Left lung (tissue), 10 donors: ENCODE measurements around the gene RAB31. TPM values are rescaled to one million over a fixed set of nuclear protein-coding genes. Genes with fewer than 3 reads are reported as not detected.
"Not testable (repeated sequence)": the region's sequence is repeated elsewhere in the genome, so short reads cannot be mapped to it uniquely, and the experiment has no call there.

Source experiments
- ATAC-seq: fragments of 200-7000 bp; cut with Tn5 transposase; one replicate; pipeline ENCODE4 v1.9.1; 2020; ENCODE audit warnings: moderate library complexity
- DNase-seq, 4 donors: peaks; one replicate each; pipeline ENCODE4 v3.0.0-alpha.2; 2013 to 2020
- H3K27ac ChIP-seq, 2 donors: fragments of 200-600 bp; sonication (generic) in 1 of 2; one replicate each; pipeline versions ENCODE4 v1.5.0 to v1.8.0; 2020 to 2021
- H3K27me3 ChIP-seq, 2 donors: fragments of 200-600 bp; sonication (generic) in 1 of 2; one replicate each; pipeline versions ENCODE4 v1.5.0 to v1.8.0; 2020 to 2021
- H3K36me3 ChIP-seq, 2 donors: fragments of 200-600 bp; sonication (generic) in 1 of 2; one replicate each; pipeline versions ENCODE4 v1.5.0 to v1.8.0; 2020 to 2021
- H3K4me1 ChIP-seq, 2 donors: fragments of 200-600 bp; one replicate each; pipeline ENCODE4 v1.8.0; 2021
- H3K4me3 ChIP-seq, 2 donors: fragments of 200-600 bp; sonication (generic) in 1 of 2; one replicate each; pipeline versions ENCODE4 v1.5.0 to v1.8.0; 2020 to 2021; ENCODE audit warnings: mild to moderate bottlenecking in 1 of 2
- H3K9me3 ChIP-seq, 2 donors: fragments of 200-600 bp; sonication (generic) in 1 of 2; one replicate each; pipeline versions ENCODE4 v1.5.0 to v1.8.0; 2020 to 2021
- intact Hi-C, 2 donors: fragments of 100-400 bp; cut with DNase I; formaldehyde crosslinking; loops; one replicate each; pipeline versions ENCODE4 v1.11.2 to v1.14.2; 2022
- polyA plus RNA-seq, 6 donors: library from polyadenylated mRNA; unstranded; fragments of 120-200 nt; gene quantifications; one replicate each; pipeline ENCODE4 v1.2.1, GENCODE V29; 2013; ENCODE audit not compliant: insufficient read length in 6 of 6
- total RNA-seq, 2 donors: library from RNA; stranded (reverse); fragmentation: NEBNext Ultra II Directional; extraction: Animal tissue kit (Norgen Biotek cat#: 25700); gene quantifications; one replicate each; pipeline ENCODE4 v1.2.1, GENCODE V29; 2021
- TF ChIP-seq, protein P1 (sequence below), 2 donors: fragments of 200-600 bp; sonication (generic) in 1 of 2; IDR thresholded peaks; one replicate each; pipeline versions ENCODE4 v1.5.0 to v1.8.0; 2021; ENCODE audit warnings: antibody characterized with exemption in 2 of 2
- donor health status: DM: no; HTN: yes; CAD: no.
- donor health status: DM: no; HTN: no; CAD: no.

The RAB31 gene
- total and polyA plus RNA-seq, 8 donors, result 30.3 to 135 (median 37.3) TPM

DNA sequence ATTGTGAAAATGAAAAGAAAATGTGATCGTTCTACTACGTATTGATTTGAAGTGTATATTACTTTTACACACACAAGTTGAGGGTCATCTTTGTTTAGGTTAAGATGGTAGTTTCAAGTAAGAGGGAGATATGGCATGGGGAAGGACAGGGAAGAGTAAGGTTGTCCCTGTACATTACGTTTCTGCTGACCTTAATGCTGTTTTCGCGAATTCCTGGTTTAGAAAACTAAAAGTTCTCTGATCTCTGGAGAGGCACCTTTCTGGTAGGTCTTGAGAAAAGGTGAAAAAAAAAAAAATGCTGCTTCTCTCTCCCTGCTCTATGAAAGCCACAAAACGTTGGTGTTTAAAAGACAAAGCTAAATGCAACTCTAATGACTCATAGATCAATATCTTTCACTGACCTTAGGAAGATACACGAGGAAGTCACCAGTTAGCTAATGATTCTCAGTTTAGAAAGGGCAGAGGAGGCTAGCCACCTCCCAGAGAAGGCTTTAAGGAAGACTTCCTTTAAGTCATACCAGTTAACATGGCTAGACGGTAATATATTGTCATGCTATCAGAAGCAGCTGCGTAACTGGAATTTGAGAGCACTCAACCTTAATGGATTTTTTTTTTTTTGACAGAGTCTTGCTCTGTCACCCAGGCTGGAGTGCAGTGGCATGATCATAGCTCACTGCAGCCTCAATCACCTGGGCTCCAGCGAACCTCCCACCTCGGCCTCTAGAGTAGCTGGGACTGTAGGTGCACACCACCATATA lies 190.9 kb downstream of the RAB31 start:
- H3K27ac ChIP-seq, result no peak overlapping the region
- TF ChIP-seq, protein P1, sequence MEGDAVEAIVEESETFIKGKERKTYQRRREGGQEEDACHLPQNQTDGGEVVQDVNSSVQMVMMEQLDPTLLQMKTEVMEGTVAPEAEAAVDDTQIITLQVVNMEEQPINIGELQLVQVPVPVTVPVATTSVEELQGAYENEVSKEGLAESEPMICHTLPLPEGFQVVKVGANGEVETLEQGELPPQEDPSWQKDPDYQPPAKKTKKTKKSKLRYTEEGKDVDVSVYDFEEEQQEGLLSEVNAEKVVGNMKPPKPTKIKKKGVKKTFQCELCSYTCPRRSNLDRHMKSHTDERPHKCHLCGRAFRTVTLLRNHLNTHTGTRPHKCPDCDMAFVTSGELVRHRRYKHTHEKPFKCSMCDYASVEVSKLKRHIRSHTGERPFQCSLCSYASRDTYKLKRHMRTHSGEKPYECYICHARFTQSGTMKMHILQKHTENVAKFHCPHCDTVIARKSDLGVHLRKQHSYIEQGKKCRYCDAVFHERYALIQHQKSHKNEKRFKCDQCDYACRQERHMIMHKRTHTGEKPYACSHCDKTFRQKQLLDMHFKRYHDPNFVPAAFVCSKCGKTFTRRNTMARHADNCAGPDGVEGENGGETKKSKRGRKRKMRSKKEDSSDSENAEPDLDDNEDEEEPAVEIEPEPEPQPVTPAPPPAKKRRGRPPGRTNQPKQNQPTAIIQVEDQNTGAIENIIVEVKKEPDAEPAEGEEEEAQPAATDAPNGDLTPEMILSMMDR (IDR thresholded peaks at IDR 0.05), result no peak
- no peaks in the 10 kb centered on the region for H3K9me3 ChIP-seq
- DNase-seq (no peak), ATAC-seq (no peak)
- H3K4me1 ChIP-seq, result no peaks in the 10 kb centered on the region
- H3K36me3 ChIP-seq, result no peaks in the 10 kb centered on the region
- no peak overlapping the region for H3K4me3 ChIP-seq
- no peaks in the 10 kb centered on the region for H3K27me3 ChIP-seq
- intact Hi-C loops, result no loop called here

DNA sequence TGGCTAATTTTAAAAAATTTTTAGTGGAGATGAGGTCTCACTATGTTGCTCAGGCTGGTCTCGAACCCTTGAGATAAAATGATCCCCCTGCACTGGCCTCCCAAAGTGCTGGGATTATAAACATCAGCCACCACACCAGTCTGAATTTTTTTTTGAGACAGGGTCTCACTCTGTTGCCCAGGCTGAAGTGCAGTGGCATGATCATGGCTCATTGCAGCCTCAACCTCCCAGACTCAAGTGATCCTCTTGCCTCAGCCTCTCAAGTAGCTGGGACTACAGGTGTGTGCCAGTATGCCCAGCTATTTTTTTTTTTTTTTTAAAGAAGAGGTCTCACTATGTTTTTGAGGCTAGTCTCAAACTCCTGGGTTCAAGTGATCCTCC lies 191.4 kb downstream of the RAB31 start:
- H3K9me3 ChIP-seq, ATAC-seq, H3K27me3 ChIP-seq, intact Hi-C loops, H3K36me3 ChIP-seq, H3K4me1 ChIP-seq, H3K27ac ChIP-seq, DNase-seq, H3K4me3 ChIP-seq: not testable (repeated sequence)

DNA sequence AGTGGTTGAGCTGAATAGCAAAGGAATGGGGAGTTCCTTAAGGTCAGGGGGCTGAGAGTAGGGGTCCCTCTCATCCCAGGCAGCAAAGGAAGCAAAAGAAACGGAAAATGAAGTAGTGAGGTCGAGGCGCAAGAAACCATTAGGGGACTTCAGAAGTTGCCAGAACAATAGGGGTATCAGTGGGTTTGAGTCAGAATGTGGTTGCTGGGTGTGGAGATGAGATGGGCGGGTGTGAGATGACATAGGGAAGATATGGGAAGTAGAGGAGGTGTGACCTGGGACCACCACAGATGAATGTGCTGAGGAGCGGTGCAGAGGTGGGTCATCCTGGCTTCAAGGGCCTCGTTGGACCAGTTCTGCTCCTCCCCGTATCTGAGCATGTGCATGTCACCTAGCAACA lies 192.6 kb downstream of the RAB31 start:
- Histone ChIP-seq H3K27ac (no peak overlapping the region), H3K4me1 (no peaks in the 10 kb centered on the region), H3K4me3 (no peak overlapping the region), H3K27me3 (no peaks in the 10 kb centered on the region), H3K9me3 (no peaks in the 10 kb centered on the region), H3K36me3 (no peaks in the 10 kb centered on the region)
- DNase-seq, result no peak
- no peak for ATAC-seq
- TF ChIP-seq, protein P1 (IDR thresholded peaks at IDR 0.05), result no peak
- intact Hi-C loops, result no loop called here

DNA sequence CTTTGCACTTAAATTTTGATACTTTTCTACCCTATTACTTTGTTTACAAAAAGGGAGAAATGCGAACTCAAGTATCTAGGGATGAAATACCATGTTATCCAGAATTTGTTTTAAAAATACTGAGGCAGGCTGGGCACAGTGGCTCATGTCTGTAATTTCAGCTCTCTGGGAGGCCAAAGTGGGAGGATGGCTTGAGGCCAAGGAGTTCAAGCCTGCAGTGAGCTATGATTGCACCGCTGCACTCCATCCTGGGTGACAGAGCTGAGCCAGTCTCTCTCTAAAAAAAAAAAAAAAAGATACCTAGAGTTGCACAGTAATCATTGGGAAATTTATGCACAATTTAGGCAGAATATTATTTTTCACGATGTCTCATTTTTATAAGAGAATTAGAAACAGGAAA lies 193.3 kb downstream of the RAB31 start:
- DNase-seq, result no peak
- H3K27me3 ChIP-seq, result no peaks in the 10 kb centered on the region
- intact Hi-C loops, result no loop called here
- no peaks in the 10 kb centered on the region for H3K36me3 ChIP-seq
- no peaks in the 10 kb centered on the region for H3K9me3 ChIP-seq
- no peak for ATAC-seq
- TF ChIP-seq, protein P1 (IDR thresholded peaks at IDR 0.05), result no peak
- H3K27ac ChIP-seq, result no peak overlapping the region
- H3K4me1 ChIP-seq, result peaks cover 0 to 6% of the 10 kb centered on the region in 2 donors
- H3K4me3 ChIP-seq, result no peak overlapping the region

DNA sequence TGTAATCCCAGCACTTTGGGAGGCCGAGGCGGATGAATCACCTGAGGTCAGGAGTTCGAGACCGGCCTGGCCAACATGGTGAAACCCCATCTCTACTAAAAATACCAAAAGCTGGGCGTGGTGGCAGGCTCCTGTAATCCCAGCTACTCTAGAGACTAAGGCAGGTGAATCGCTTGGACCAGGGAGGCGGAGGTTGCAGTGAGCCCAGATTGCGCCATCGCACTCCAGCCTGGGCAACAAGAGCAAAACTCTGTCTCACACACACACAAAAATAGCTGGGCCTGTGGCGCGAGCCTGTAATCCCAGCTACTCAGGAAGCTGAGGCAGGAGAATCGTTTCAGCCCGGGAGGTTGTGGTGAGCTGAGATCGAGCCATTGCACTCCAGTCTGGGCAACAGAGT lies 194.2 kb downstream of the RAB31 start:
- ATAC-seq, H3K4me1 ChIP-seq, H3K4me3 ChIP-seq, H3K36me3 ChIP-seq, intact Hi-C loops, H3K9me3 ChIP-seq, H3K27me3 ChIP-seq, H3K27ac ChIP-seq, DNase-seq: not testable (repeated sequence)

DNA sequence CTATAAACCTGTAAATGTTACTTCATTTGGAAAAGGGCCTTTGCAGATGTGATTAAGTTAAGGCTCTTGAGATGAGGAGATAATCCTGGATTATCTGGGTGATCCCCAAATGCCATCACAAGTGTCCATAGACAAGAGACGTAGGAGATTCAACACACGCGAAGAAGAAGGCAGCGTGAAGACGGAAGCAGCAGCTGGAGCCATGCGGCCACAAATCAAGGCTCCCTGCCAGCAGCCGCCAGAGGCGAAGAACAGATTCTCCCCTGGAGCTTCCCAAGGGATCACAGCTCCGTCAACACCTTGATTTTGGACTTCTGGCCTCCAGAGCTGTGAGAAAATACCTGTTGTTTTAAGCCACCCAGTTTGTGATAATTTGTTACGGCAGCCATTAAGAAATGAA lies 194.7 kb downstream of the RAB31 start:
- no peak overlapping the region for H3K4me3 ChIP-seq
- H3K4me1 ChIP-seq, result peaks cover 0 to 9% of the 10 kb centered on the region in 2 donors
- TF ChIP-seq, protein P1 (IDR thresholded peaks at IDR 0.05), result no peak
- ATAC-seq (no peak), DNase-seq (peak in 1 of 4 donors; percentile 39)
- H3K27me3 ChIP-seq, result no peaks in the 10 kb centered on the region
- H3K27ac ChIP-seq, result no peak overlapping the region
- H3K36me3 ChIP-seq, result no peaks in the 10 kb centered on the region
- no peaks in the 10 kb centered on the region for H3K9me3 ChIP-seq
- intact Hi-C loops, result no loop called here
